22Rv1 (cell line): ENCODE results near the gene KRTAP5-1.

Source experiments
- ZFX ChIP-seq: fragments of 450-650 bp; IDR thresholded peaks from 2 replicates; pipeline ENCODE4 v1.6.1; 2017; ENCODE audit warnings: antibody characterized with exemption, borderline replicate concordance
- TF ChIP-seq, protein P1 (sequence below): fragments of 450-650 bp; IDR thresholded peaks from 2 replicates; pipeline ENCODE4 v1.5.1; 2017; ENCODE audit warnings: mild to moderate bottlenecking

DNA sequence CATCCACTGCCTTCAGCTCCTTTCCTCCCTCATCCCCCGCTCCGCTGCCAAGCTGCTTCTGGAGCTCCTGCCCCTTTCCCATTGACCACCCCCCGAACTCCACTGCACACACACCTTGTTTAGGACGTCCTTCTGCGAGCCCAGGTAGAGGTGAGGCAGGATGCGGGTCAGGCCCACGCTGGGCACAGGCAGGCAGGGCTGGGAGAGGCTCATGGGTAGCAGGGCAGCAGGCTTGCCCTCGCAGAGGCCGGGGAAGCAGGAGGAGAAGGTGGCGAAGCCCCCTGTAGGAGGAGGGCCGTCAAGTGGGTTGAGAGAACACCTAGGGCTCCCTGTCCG, 26.3 kb downstream of the KRTAP5-1 start:
- TF ChIP-seq, protein P1, sequence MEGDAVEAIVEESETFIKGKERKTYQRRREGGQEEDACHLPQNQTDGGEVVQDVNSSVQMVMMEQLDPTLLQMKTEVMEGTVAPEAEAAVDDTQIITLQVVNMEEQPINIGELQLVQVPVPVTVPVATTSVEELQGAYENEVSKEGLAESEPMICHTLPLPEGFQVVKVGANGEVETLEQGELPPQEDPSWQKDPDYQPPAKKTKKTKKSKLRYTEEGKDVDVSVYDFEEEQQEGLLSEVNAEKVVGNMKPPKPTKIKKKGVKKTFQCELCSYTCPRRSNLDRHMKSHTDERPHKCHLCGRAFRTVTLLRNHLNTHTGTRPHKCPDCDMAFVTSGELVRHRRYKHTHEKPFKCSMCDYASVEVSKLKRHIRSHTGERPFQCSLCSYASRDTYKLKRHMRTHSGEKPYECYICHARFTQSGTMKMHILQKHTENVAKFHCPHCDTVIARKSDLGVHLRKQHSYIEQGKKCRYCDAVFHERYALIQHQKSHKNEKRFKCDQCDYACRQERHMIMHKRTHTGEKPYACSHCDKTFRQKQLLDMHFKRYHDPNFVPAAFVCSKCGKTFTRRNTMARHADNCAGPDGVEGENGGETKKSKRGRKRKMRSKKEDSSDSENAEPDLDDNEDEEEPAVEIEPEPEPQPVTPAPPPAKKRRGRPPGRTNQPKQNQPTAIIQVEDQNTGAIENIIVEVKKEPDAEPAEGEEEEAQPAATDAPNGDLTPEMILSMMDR, result no peak
- TF ChIP-seq ZFX, result no peak
